HFFc6 (cell line): ENCODE data around the gene ZNF366. TPM values are rescaled to one million over a fixed set of nuclear protein-coding genes. Genes with fewer than 3 reads are reported as not detected.

Experiments
- DNase-seq: peaks from one replicate; pipeline ENCODE4 v3.0.0-alpha.2; 2018
- H3K27ac Mint-ChIP-seq: 2 replicates; pipeline ENCODE4 v1.8.0; 2020; ENCODE audit warnings: mild to moderate bottlenecking, mixed read lengths
- H3K27me3 Mint-ChIP-seq: 2 replicates; pipeline ENCODE4 v1.8.0; 2021; ENCODE audit warnings: mild to moderate bottlenecking, moderate library complexity, mixed read lengths; ENCODE audit not compliant: insufficient read depth
- H3K36me3 Mint-ChIP-seq: 2 replicates; pipeline ENCODE4 v1.8.0; 2021; ENCODE audit warnings: low read depth, mixed read lengths
- H3K4me1 Mint-ChIP-seq: 2 replicates; pipeline ENCODE4 v1.8.0; 2020; ENCODE audit warnings: low read depth, mixed read lengths
- H3K4me3 Mint-ChIP-seq: 2 replicates; pipeline ENCODE4 v1.8.0; 2020; ENCODE audit warnings: mild to moderate bottlenecking, moderate library complexity, mixed read lengths
- H3K9me3 Mint-ChIP-seq: 2 replicates; pipeline ENCODE4 v1.8.0; 2020; ENCODE audit warnings: mild to moderate bottlenecking, mixed read lengths
- total RNA-seq, 6 experiments: library from RNA; stranded (reverse); fragmentation: NEBNext Ultra II Directional; extraction: Animal tissue kit (Norgen Biotek cat#: 25700); gene quantifications; 2 replicates in 1 of 6; 3 replicates in 5 of 6; pipeline ENCODE4 v1.2.3, GENCODE V29; 2021
- TF ChIP-seq, protein P1 (sequence below): fragments of 200-600 bp; sonication (generic); IDR thresholded peaks from 2 replicates; pipeline ENCODE4 v1.5.0; 2021; ENCODE audit warnings: antibody characterized with exemption, mild to moderate bottlenecking

ZNF366 gene
- total RNA-seq, 6 experiments from 2014 or later, result not detected

DNA sequence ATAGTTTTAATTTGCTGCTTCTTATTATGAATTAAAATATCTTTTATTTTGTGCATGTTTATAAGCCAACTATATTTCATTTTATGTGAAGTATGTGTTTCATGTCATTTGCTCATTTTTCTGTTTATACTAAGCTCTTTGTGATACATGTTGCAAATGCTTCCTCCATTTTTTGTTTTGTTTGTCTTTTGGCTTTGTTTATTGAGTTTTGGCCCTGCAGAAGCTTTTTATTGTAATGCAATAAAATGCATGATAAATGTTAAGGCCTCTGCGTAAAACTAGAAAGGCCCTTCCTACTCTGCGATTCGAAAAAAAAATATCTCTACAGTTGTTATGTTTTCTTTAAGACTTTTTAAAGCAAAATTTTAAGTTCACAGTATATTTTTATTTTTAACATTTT is 9.4 kb downstream of the ZNF366 start:
- no peaks in the 10 kb centered on the region for H3K27me3 Mint-ChIP-seq
- no peak overlapping the region for H3K27ac Mint-ChIP-seq
- no peaks in the 10 kb centered on the region for H3K36me3 Mint-ChIP-seq
- TF ChIP-seq, protein P1, sequence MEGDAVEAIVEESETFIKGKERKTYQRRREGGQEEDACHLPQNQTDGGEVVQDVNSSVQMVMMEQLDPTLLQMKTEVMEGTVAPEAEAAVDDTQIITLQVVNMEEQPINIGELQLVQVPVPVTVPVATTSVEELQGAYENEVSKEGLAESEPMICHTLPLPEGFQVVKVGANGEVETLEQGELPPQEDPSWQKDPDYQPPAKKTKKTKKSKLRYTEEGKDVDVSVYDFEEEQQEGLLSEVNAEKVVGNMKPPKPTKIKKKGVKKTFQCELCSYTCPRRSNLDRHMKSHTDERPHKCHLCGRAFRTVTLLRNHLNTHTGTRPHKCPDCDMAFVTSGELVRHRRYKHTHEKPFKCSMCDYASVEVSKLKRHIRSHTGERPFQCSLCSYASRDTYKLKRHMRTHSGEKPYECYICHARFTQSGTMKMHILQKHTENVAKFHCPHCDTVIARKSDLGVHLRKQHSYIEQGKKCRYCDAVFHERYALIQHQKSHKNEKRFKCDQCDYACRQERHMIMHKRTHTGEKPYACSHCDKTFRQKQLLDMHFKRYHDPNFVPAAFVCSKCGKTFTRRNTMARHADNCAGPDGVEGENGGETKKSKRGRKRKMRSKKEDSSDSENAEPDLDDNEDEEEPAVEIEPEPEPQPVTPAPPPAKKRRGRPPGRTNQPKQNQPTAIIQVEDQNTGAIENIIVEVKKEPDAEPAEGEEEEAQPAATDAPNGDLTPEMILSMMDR, result no peak
- DNase-seq, result no peak
- no peaks in the 10 kb centered on the region for H3K9me3 Mint-ChIP-seq
- H3K4me1 Mint-ChIP-seq, result peaks cover 46% of the 10 kb centered on the region
- H3K4me3 Mint-ChIP-seq, result no peak overlapping the region

DNA sequence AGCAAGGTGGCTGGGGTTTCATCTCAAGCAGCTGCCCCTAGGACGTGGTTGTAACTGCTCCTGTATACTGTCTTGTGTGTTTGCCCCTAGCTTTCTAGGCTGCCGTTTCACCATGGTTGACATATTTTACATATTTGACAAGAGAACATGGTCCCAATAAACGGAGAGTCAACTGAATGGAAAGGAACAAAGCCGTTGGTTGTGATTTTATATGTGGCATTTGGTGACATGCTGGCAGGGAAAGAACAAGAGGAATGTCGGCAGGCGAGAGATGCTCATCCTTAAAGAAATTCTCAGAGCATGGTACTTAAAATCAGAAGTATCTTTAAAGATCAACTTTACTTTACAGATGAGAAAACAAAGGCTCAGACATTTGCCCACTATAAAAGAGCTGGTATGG is 11.8 kb downstream of the ZNF366 start:
- no peaks in the 10 kb centered on the region for H3K36me3 Mint-ChIP-seq
- H3K9me3 Mint-ChIP-seq, result no peaks in the 10 kb centered on the region
- DNase-seq, result no peak
- no peak overlapping the region for H3K27ac Mint-ChIP-seq
- H3K27me3 Mint-ChIP-seq, result no peaks in the 10 kb centered on the region
- H3K4me3 Mint-ChIP-seq, result no peak overlapping the region
- TF ChIP-seq, protein P1, result no peak
- peaks cover 37% of the 10 kb centered on the region for H3K4me1 Mint-ChIP-seq

GRCh38 chr5:72494623-72495124 is 12.5 kb downstream of the ZNF366 start:
- Mint-ChIP-seq H3K36me3 (no peaks in the 10 kb centered on the region), H3K27ac (0 out of 2 replicates have a peak overlapping the region, but pooled peaks have one; percentile 6), H3K27me3 (peaks cover 1% of the 10 kb centered on the region; the same call in 1 of the 2 replicates), H3K4me1 (peaks cover 37% of the 10 kb centered on the region), H3K9me3 (no peaks in the 10 kb centered on the region), H3K4me3 (peak overlapping the region; percentile 55)
- peak; percentile 50 for DNase-seq
- TF ChIP-seq, protein P1, result no peak

DNA sequence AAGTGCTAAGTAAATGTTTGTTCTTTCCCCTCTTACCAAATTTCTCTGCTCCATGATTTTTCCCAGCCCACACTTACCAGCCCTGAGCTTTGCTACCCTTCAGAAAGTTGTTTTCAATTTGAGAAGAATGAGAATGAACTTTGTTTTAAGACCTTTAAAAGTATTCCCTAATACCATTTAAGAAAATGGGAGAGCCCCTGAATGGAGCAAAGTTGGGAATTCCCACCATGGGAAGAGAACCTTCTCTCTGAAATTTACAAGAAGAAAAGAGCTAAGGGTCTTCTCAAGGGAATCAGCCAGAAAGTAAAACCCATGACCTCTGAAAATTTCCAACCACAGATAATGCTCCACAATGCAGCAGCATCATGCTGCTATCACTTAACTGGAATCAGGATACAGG is 17.7 kb downstream of the ZNF366 start:
- H3K36me3 Mint-ChIP-seq, result no peaks in the 10 kb centered on the region
- peaks cover 28% of the 10 kb centered on the region for H3K4me1 Mint-ChIP-seq
- no peak overlapping the region for H3K4me3 Mint-ChIP-seq
- TF ChIP-seq, protein P1, result no peak
- peaks cover 7% of the 10 kb centered on the region for H3K27me3 Mint-ChIP-seq
- H3K27ac Mint-ChIP-seq, result no peak overlapping the region
- no peak for DNase-seq
- no peaks in the 10 kb centered on the region for H3K9me3 Mint-ChIP-seq

DNA sequence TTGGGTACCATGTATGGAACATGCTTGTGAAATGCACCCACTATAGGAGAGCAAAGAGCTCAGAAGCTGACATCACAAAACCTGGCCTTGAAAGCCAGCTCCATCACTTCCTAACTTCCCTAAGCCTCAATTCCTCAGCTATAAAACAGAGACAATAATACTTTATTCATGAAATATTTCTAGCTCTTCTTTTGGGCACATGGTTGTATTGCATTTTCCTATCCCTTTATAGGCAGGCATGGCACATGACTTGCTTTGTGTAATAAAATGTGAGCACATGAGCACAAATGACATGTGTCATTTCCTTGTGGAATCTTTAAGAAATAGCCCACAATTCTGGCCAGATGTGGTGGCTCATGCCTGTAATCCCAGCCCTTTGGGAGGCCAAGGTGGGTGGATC is 18.5 kb downstream of the ZNF366 start:
- Mint-ChIP-seq H3K27ac (no peak overlapping the region), H3K4me3 (no peak overlapping the region), H3K9me3 (no peaks in the 10 kb centered on the region), H3K27me3 (peaks cover 7% of the 10 kb centered on the region), H3K36me3 (no peaks in the 10 kb centered on the region), H3K4me1 (peaks cover 22% of the 10 kb centered on the region)
- no peak for DNase-seq
- TF ChIP-seq, protein P1, result no peak

- H3K36me3 Mint-ChIP-seq, result no peaks in the 10 kb centered on the region
- peak overlapping the region; percentile 47; the same call in 1 of the 2 replicates for H3K27ac Mint-ChIP-seq
- no peak for DNase-seq
- H3K27me3 Mint-ChIP-seq, result peaks cover 7% of the 10 kb centered on the region
- H3K9me3 Mint-ChIP-seq, result no peaks in the 10 kb centered on the region
- H3K4me3 Mint-ChIP-seq, result no peak overlapping the region
- peaks cover 22% of the 10 kb centered on the region for H3K4me1 Mint-ChIP-seq
- TF ChIP-seq, protein P1, result no peak
Measured at GRCh38 chr5:72487177-72487576, 20.0 kb downstream of the ZNF366 start.
